ENCODE measurements around the gene SNCG. TPM values are rescaled to one million over a fixed set of nuclear protein-coding genes. Genes with fewer than 3 reads are reported as not detected.

Gene SNCG
- total RNA-seq, 2 donors from 2014 or later: not detected

Other genes starting within 250 kb of the SNCG start
- 10 to 100 TPM in 1 of 2 donors, 1 to 10 TPM in 1; 7.6 to 14.8 TPM for gene BMPR1A, start 202.0 kb upstream of the SNCG start, total RNA-seq
- 1 to 10 TPM in 1 of 2 donors, under 1 TPM in 1; 0.42 to 1.6 TPM for gene MMRN2, start 984 bp upstream of the SNCG start, total RNA-seq
- gene ADIRF, start 9.9 kb downstream of the SNCG start, total RNA-seq: under 1 TPM in 1 of 2 donors, not detected in 1; 0.42 TPM
- not detected for gene FAM25A, start 61.7 kb downstream of the SNCG start, total RNA-seq
- 100 to 1,000 TPM; 107 TPM for gene GLUD1, start 136.2 kb downstream of the SNCG start, total RNA-seq
- 10 to 100 TPM; 28.9 to 31.3 TPM for gene SHLD2, start 136.6 kb downstream of the SNCG start, total RNA-seq

Measured in T-helper 17 cell (primary cell).